Measurements from ENCODE around the gene RELN.

RELN gene

DNA sequence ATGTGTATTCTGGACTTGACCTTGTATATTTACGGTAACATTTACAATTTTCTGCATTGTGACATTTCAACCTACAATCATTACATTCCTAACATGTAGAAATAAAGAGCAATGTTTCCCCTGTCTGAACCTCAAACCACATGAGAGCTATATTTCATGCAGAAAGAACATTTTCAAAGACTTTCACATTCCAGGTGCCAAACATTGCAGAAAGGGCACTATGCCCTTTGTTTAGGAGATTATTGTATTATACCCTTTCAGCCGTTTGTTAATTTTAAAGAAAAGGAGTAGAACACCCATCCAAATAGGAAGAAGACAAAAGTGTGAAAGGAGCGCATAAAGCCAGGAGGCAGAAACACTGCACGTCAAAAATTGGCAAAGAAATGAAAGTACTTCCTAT is 260.4 kb downstream of the RELN start:
- no peak overlapping the region for H4K8ac ChIP-seq (ENCODE audit: low read depth, low read length)
- no peaks in the 10 kb centered on the region for H3K79me2 ChIP-seq (ENCODE audit: control insufficient read depth, insufficient read depth, low read length, poor library complexity)
- no peak overlapping the region for H2BK5ac ChIP-seq (ENCODE audit: low read depth, low read length, poor library complexity)
- no peak overlapping the region for H3K14ac ChIP-seq (ENCODE audit: low read length)
- no peaks in the 10 kb centered on the region for H3K9me3 ChIP-seq (ENCODE audit: insufficient read depth, low read depth, low read length)
- H4K12ac ChIP-seq (ENCODE audit: low read depth, low read length): no peak overlapping the region
- H3K9ac ChIP-seq (ENCODE audit: low read length): no peak overlapping the region
- no peaks in the 10 kb centered on the region for H3K79me1 ChIP-seq (ENCODE audit: low read length)
- no peak overlapping the region for H3K18ac ChIP-seq (ENCODE audit: low read length)
- H3K27me3 ChIP-seq (ENCODE audit: insufficient read depth, low read length): no peaks in the 10 kb centered on the region
- no CpG with 5 or more reads among the region's 4 CpGs for WGBS (ENCODE audit: extremely low coverage, insufficient coverage, insufficient read length)
- no peak overlapping the region for H3K4me3 ChIP-seq (ENCODE audit: low read depth, low read length)
- no peak overlapping the region for H3K27ac ChIP-seq (ENCODE audit: low read depth, low read length)
- H2BK12ac ChIP-seq (ENCODE audit: low read length): no peak overlapping the region
- H4K91ac ChIP-seq (ENCODE audit: low read depth, low read length): no peak overlapping the region
- H3K23ac ChIP-seq (ENCODE audit: low read length): no peak overlapping the region
- H2AK5ac ChIP-seq (ENCODE audit: low read length): no peak overlapping the region
- H2BK120ac ChIP-seq (ENCODE audit: insufficient read depth, low read length, poor library complexity): no peak overlapping the region
- no peak overlapping the region for H3K4ac ChIP-seq (ENCODE audit: low read depth, low read length)
- no peak for DNase-seq
- H3K4me1 ChIP-seq (ENCODE audit: control insufficient read depth in 1 of 2, insufficient read depth in 2 of 2, low read length in 2 of 2): no peaks in the 10 kb centered on the region
- H3K36me3 ChIP-seq (ENCODE audit: control insufficient read depth in 1 of 2, insufficient read depth in 2 of 2, low read length in 2 of 2): no peaks in the 10 kb centered on the region
- no peak overlapping the region for H3K4me2 ChIP-seq (ENCODE audit: low read length)
- H2AFZ ChIP-seq (ENCODE audit: insufficient read depth, low read length, poor library complexity): no peak overlapping the region

DNA sequence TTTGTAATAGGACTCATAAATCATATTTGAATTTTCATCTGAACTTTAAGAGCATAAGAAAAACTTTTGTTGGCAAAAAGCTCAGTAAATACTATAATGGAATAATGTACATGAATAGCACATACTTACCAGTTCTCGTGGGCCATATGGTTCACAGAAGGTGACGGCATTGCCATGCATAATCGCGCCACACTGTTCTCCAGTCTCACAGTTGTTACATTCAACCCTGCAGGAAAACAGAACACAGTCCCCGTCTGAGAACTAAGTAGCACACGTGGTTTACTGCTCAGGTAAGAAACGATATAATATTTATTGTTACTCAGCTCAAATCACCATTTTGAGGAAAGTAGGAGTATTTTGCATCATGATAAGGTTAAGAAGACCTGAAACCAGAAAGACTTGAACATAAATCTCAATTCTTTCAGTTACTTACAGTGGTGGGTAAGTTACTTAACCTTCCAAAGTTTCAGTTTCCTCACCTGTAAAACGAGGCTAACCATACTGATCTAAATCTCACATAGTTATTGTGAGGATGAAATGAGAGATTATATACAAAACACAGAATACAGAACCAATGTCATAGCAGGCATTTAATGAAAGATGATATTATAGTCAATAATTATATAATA is 261.4 kb downstream of the RELN start:
- Histone ChIP-seq H3K27me3 (ENCODE audit: insufficient read depth, low read length) (no peaks in the 10 kb centered on the region), H2AFZ (ENCODE audit: insufficient read depth, low read length, poor library complexity) (no peak overlapping the region), H2AK5ac (ENCODE audit: low read length) (no peak overlapping the region), H2BK120ac (ENCODE audit: insufficient read depth, low read length, poor library complexity) (no peak overlapping the region), H4K8ac (ENCODE audit: low read depth, low read length) (no peak overlapping the region), H3K4me3 (ENCODE audit: low read depth, low read length) (no peak overlapping the region), H4K12ac (ENCODE audit: low read depth, low read length) (no peak overlapping the region), H4K91ac (ENCODE audit: low read depth, low read length) (no peak overlapping the region), H3K14ac (ENCODE audit: low read length) (no peak overlapping the region), H3K27ac (ENCODE audit: low read depth, low read length) (no peak overlapping the region), H3K79me2 (ENCODE audit: control insufficient read depth, insufficient read depth, low read length, poor library complexity) (no peaks in the 10 kb centered on the region), H3K9ac (ENCODE audit: low read length) (no peak overlapping the region), H3K79me1 (ENCODE audit: low read length) (no peaks in the 10 kb centered on the region), H3K18ac (ENCODE audit: low read length) (no peak overlapping the region), H3K4me2 (ENCODE audit: low read length) (no peak overlapping the region), H3K4ac (ENCODE audit: low read depth, low read length) (no peak overlapping the region), H2BK12ac (ENCODE audit: low read length) (no peak overlapping the region), H3K4me1 (ENCODE audit: control insufficient read depth in 1 of 2, insufficient read depth in 2 of 2, low read length in 2 of 2) (no peaks in the 10 kb centered on the region), H3K23ac (ENCODE audit: low read length) (no peak overlapping the region), H3K9me3 (ENCODE audit: insufficient read depth, low read depth, low read length) (no peaks in the 10 kb centered on the region), H3K36me3 (ENCODE audit: control insufficient read depth in 1 of 2, insufficient read depth in 2 of 2, low read length in 2 of 2) (no peaks in the 10 kb centered on the region), H2BK5ac (ENCODE audit: low read depth, low read length, poor library complexity) (no peak overlapping the region)
- DNase-seq: no peak
- WGBS (ENCODE audit: extremely low coverage, insufficient coverage, insufficient read length): no CpG with 5 or more reads among the region's 8 CpGs

DNA sequence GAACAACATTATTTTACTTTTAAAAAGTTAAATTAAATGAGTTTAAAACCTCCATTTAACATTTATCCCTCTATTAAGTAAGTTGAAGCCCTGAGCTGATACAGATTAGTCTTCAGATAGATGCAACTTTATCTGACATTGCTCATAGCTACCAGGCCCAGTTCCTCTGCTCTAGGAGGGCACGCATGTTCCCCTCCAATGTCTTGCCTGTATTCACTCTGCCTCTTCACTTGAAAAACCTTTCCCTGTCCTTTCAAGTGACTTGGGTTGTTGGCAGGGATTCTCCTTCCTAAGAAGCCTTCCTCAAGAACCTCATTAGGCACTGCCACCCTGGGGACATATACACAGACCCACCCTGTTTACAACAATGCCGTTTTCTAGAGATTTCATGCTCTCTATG is 270.4 kb downstream of the RELN start:
- no peak overlapping the region for H3K14ac ChIP-seq (ENCODE audit: low read length)
- no peak overlapping the region for H2BK5ac ChIP-seq (ENCODE audit: low read depth, low read length, poor library complexity)
- no peak overlapping the region for H2AFZ ChIP-seq (ENCODE audit: insufficient read depth, low read length, poor library complexity)
- H3K79me1 ChIP-seq (ENCODE audit: low read length): no peaks in the 10 kb centered on the region
- H3K36me3 ChIP-seq (ENCODE audit: control insufficient read depth in 1 of 2, insufficient read depth in 2 of 2, low read length in 2 of 2): no peaks in the 10 kb centered on the region
- H3K4me3 ChIP-seq (ENCODE audit: low read depth, low read length): no peak overlapping the region
- H3K23ac ChIP-seq (ENCODE audit: low read length): no peak overlapping the region
- H2BK12ac ChIP-seq (ENCODE audit: low read length): no peak overlapping the region
- no peak overlapping the region for H3K18ac ChIP-seq (ENCODE audit: low read length)
- H4K8ac ChIP-seq (ENCODE audit: low read depth, low read length): no peak overlapping the region
- peaks cover 0 to 2% of the 10 kb centered on the region in 2 experiments for H3K4me1 ChIP-seq (ENCODE audit: control insufficient read depth in 1 of 2, insufficient read depth in 2 of 2, low read length in 2 of 2)
- H2BK120ac ChIP-seq (ENCODE audit: insufficient read depth, low read length, poor library complexity): no peak overlapping the region
- no peak overlapping the region for H3K27ac ChIP-seq (ENCODE audit: low read depth, low read length)
- H3K4ac ChIP-seq (ENCODE audit: low read depth, low read length): no peak overlapping the region
- no peak overlapping the region for H4K12ac ChIP-seq (ENCODE audit: low read depth, low read length)
- DNase-seq: no peak
- H3K9ac ChIP-seq (ENCODE audit: low read length): no peak overlapping the region
- H3K4me2 ChIP-seq (ENCODE audit: low read length): no peak overlapping the region
- H2AK5ac ChIP-seq (ENCODE audit: low read length): no peak overlapping the region
- no peak overlapping the region for H4K91ac ChIP-seq (ENCODE audit: low read depth, low read length)
- no peaks in the 10 kb centered on the region for H3K79me2 ChIP-seq (ENCODE audit: control insufficient read depth, insufficient read depth, low read length, poor library complexity)
- no peaks in the 10 kb centered on the region for H3K27me3 ChIP-seq (ENCODE audit: insufficient read depth, low read length)
- no CpG with 5 or more reads among the region's 2 CpGs for WGBS (ENCODE audit: extremely low coverage, insufficient coverage, insufficient read length)
- H3K9me3 ChIP-seq (ENCODE audit: insufficient read depth, low read depth, low read length): no peaks in the 10 kb centered on the region

DNA sequence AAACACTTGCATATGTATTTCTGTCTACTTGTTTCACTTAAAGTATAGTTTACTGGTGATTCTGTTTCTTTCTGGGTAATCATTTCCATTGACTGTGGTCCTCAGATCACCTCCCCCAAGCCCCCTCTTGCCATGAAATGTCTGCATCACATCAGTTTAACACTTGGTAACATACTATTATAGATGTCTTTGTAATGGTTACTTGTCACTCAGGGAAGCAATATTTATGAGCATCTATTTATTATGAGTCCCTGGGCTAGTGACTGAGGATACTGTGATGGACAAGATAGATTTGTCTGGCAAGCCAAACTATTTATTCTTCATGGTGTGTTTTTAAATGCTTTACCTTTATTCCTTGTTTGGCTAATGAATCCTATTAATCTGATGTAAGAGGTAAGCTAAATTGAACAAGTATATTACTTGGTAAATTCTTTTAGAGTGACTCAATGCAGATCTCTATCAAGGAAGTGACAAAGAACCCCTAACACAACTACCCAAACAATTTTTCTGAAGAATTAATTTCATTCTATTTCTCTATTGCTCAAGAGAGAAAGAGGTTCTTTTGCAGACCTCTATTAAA is 270.9 kb downstream of the RELN start:
- H3K27ac ChIP-seq (ENCODE audit: low read depth, low read length): no peak overlapping the region
- H4K8ac ChIP-seq (ENCODE audit: low read depth, low read length): no peak overlapping the region
- no peak overlapping the region for H2BK120ac ChIP-seq (ENCODE audit: insufficient read depth, low read length, poor library complexity)
- no peak overlapping the region for H2BK12ac ChIP-seq (ENCODE audit: low read length)
- no peak overlapping the region for H2BK5ac ChIP-seq (ENCODE audit: low read depth, low read length, poor library complexity)
- H3K27me3 ChIP-seq (ENCODE audit: insufficient read depth, low read length): no peaks in the 10 kb centered on the region
- H2AK5ac ChIP-seq (ENCODE audit: low read length): no peak overlapping the region
- no peak for DNase-seq
- no peak overlapping the region for H3K23ac ChIP-seq (ENCODE audit: low read length)
- no peak overlapping the region for H4K12ac ChIP-seq (ENCODE audit: low read depth, low read length)
- no peaks in the 10 kb centered on the region for H3K79me1 ChIP-seq (ENCODE audit: low read length)
- H2AFZ ChIP-seq (ENCODE audit: insufficient read depth, low read length, poor library complexity): no peak overlapping the region
- no peaks in the 10 kb centered on the region for H3K9me3 ChIP-seq (ENCODE audit: insufficient read depth, low read depth, low read length)
- H4K91ac ChIP-seq (ENCODE audit: low read depth, low read length): no peak overlapping the region
- no peaks in the 10 kb centered on the region for H3K36me3 ChIP-seq (ENCODE audit: control insufficient read depth in 1 of 2, insufficient read depth in 2 of 2, low read length in 2 of 2)
- no peak overlapping the region for H3K18ac ChIP-seq (ENCODE audit: low read length)
- H3K4me1 ChIP-seq (ENCODE audit: control insufficient read depth in 1 of 2, insufficient read depth in 2 of 2, low read length in 2 of 2): peaks cover 0 to 2% of the 10 kb centered on the region in 2 experiments
- no peak overlapping the region for H3K4me3 ChIP-seq (ENCODE audit: low read depth, low read length)
- no peak overlapping the region for H3K4ac ChIP-seq (ENCODE audit: low read depth, low read length)
- no peak overlapping the region for H3K4me2 ChIP-seq (ENCODE audit: low read length)
- H3K14ac ChIP-seq (ENCODE audit: low read length): no peak overlapping the region
- no peaks in the 10 kb centered on the region for H3K79me2 ChIP-seq (ENCODE audit: control insufficient read depth, insufficient read depth, low read length, poor library complexity)
- H3K9ac ChIP-seq (ENCODE audit: low read length): no peak overlapping the region
